ENCODE measurements around the gene BCAS4.
"Not testable (repeated sequence)": the region's sequence is repeated elsewhere in the genome, so short reads cannot be mapped to it uniquely, and the experiment has no call there.

The BCAS4 gene, protein sequence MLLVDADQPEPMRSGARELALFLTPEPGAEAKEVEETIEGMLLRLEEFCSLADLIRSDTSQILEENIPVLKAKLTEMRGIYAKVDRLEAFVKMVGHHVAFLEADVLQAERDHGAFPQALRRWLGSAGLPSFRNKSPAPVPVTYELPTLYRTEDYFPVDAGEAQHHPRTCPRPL

DNA sequence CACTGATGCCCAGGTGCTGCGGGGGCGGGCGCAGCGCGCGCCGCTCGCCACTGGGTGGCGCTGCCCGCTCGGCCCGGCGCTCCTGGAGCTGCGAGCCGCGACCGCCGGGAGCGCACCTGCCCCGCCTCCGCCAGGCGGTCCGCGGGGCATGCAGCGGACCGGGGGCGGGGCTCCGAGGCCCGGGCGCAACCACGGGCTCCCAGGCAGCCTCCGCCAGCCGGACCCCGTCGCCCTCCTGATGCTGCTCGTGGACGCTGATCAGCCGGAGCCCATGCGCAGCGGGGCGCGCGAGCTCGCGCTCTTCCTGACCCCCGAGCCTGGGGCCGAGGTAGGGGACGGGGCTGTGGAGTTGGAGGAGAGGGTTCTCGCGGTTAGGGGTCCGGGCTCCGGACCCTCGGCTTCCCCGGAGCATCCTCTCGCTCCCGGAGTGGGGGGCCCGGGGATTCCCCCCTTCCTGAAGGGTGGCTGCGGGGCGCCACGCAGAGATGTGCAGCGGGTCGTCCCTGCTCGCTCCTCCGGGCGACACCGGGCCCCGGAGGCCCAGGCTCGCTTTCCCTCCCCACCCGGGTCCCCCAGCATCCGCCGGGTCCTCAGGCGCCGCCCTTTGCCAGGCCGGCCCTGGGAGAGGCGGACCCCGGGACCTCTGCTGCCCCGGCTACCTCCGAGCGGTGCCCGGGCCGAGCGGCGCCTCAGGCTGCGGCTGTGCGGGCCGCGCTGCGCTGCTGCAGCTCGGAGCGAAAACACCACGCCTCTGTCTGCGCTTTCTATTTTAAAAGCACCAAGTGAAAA is at the start of gene BCAS4:
BCAS4 (plus strand) TSS at position 216 of the 789 bp plus-strand sequence; CDS start at position 239, 23 bp downstream.
- DNase-seq (ENCODE audit: low spot score): peak; percentile 87

DNA sequence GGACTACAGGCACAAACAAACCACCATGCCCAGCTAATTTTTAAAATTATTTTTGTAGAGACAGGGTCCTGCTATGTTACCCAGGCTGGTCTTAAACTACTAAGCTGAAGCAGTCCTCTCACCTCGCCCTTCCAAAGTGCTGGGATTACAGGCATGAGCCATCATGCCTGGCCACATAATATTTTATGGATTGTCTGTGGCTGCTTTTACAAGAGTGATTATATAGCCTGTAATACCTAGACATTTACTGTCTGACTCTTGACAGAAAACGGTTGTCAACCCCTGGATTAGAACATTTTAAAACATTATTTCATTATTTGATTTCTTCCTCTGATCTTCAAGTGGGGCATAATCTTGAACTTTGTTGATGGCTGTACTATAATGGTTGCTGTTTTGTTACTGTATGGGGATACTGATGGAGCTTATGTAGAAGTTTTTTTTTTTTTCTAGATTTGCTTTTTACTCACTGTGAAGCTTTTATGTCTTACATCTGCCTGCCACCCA is 49.2 kb upstream of the BCAS4 start:
- DNase-seq (ENCODE audit: low spot score): no peak

DNA sequence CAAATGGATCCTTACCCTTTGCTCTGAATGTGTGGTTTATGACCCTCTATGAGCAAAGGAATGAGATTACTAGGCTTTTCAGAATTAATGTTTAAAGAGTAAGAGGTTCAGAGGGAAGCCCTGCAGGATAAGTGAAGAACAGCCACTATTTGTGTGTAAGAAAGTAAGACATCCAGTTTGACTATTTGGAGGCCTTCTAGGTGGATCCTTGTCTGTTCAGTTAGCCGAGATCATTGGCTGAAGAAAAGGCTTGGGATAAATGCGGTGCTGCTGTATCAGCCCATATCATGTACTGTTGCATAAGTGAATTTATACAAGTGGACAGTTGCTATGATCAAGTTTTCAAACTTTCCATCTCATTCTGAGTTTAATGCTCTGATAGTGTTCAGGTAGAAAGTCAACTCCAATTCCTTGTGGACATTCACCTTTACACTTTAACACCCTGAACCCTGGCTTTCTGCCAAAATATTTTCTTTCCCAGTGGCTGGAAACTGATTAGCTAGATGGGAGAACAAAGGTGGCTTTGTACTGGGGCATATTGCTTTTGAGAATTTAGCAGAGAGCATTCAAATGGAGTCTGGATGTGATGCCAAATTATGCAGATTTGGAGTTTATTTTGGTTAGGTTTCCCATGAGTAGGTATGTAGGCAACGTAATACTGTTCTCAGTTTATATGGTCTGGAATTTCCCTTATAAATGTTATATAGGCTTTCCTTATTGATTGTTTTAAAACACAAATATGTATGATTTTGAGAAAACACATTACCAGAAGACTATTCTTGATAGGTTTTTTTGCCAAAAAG is 48.5 kb upstream of the BCAS4 start:
- peak; percentile 66 for DNase-seq (ENCODE audit: low spot score)

DNA sequence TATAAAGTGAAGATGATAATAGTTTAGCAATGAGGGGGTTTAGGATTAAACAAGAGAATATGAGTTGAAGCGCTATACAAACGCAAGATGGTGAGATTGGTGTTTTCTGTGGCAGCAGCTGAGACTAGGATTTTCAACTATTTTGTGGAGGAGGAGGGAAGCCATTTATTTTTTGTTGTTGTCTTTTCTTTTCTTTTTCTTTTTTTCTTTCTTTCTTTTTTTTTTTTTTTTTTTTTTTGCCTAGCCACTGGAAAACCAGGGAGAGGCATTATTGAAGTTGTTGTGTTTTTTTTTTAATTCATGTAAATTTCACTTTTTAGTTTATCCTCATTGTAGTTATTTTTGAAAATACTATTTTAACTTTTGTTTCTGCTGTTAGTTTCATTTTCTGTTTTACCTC is 47.6 kb upstream of the BCAS4 start:
- DNase-seq (ENCODE audit: low spot score): no peak

DNA sequence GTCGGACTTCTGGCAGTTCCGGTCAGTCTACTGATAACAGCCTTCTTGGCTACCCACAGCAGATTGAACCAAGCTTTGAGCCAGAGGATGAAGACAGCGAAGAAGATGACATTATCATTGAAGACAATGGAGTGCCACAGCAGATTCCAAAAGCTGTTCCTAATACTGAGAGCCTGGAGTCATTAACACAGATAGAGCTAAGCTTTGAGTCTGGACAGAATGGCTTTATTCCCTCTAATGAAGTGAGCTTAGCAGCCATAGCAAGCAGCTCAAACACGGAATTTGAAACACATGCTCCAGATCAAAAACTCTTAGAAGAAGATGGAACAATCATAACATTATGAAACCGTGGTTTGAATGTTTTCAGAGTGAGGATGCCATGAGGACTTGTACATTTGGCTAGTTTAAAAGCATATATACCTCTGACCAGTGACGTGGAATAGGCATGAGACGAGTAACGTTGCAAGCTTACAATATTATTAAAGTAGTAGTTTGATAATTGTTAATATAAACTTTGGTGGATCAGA is 44.7 kb upstream of the BCAS4 start:
- no peak for DNase-seq (ENCODE audit: low spot score)

DNA sequence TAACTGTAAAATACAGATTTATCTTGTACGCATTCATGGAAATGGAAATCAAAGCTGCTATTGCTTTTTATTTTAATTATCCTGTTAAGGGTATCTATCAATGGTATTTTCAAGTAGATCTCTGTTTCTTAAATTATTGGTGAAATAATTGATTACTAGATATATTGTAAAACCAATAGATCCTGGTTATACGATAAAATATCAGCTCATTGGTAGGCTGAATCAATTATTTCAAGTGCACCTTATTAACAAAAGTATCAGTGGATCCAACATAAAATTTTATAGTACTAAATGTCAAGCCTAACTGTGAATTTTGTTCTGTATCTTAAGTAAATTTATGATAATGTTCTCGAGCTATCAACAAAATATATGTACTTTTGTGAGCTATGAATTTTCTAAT is 41.7 kb upstream of the BCAS4 start:
- DNase-seq (ENCODE audit: low spot score): no peak

DNA sequence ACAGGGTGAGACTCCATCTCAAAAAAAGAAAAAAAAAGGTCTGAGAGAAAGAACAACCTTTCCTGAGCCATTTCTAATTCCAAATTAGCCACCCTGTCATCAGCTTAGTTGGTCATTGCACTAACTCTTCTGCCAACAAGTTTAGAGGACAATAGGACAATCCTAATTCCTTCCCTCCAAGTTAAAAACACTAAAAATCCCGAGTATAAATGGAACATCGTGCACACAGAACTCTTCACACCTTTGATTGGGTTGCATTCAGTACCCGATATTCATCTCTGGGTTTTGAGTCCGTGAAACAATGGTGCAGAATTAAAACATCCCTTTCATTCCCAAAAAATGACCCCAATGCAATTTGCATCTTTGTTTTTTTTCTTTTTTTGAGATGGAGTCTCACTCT is 40.4 kb upstream of the BCAS4 start:
- DNase-seq (ENCODE audit: low spot score): no peak

DNA sequence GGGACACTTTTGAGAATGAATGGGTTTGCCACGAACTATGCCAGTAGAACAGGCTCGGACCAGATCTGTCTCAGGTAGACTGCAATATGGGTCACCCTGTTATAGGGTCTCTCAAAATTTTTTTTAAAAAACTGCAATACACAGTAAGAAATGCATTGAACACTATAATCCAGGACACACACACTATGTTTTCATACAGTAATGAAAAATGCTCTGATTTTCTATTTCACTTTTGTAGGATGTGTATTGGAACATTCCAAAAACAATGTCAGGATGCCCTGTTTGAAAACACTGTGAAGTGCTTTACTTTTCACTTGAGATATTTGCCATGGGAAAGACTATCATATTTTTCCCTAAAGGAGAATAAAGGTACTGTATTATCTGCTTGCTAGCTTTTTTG is 38.4 kb upstream of the BCAS4 start:
- no peak for DNase-seq (ENCODE audit: low spot score)

DNA sequence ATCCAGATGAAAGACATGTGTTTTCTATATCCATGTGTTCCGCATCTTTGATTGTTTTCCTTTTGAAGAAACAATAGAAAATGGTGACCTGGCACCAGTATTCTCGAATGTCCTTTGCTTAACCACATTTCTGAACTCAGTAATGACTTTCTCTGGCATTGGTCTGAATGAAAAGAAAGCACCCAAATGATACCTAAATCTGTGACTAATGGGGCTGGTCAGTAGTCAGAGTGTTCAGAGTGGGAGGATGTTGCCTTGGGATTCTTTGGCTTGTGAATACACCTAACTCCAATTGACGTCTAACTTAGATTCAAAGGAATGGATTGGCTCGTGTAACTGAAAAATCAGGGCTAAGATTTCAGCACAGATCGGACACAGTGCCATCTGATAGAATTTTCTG is 36.4 kb upstream of the BCAS4 start:
- no peak for DNase-seq (ENCODE audit: low spot score)

DNA sequence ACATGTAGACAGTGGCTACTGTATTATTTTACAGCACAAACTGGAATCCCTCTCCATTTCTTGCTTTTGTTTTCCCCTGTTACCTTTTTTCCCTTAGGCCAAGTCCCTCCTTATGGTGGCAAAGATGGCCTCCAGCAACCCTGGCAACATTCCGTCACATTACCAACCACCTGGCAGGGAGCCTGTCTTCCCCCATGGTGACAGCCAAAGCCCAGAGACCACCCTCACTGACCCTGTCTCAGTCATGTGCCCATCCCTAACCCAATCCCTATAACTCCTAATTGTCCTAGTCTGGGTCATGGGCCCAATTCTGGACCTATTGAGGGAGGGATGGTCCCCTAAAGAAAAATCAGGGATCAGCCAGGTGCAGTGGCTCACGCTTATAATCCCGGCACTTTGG is 35.9 kb upstream of the BCAS4 start:
- no peak for DNase-seq (ENCODE audit: low spot score)

DNA sequence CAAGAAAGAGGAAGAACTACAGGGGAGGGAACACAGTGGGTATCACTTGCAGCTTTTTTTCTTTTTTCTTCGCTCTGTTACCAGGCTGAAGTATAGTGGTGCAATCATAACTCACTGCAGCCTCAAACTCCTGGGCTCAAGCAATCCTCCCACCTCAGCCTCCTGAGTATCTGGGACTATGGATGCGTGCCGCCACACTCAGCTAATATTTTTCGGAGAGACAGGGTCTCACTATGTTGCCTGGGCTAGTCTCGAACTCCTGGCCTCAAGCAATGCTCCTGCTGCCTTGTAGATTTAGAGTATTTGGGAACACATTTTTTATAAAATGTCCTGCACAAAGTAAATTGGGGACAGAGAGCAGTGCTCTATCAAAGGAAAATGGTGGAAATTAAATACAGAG is 35.2 kb upstream of the BCAS4 start:
- no peak for DNase-seq (ENCODE audit: low spot score)

DNA sequence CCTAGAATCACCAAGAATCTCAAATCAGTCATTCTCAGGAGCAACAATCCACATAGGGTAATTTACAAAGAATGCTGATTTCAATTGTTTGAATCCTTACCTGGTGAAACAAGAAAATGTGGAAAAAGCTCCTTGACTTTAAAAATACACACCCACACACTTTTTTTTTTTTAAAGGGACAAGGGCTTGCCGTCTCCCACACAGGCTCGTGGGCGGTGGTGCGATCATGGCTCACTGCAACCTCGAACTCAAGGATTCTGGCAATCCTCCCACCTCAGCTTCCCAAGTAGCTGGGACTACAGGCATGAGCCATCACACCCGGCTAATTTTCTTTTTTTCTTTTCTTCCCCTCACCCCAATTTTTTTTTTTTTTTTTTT is 32.8 kb upstream of the BCAS4 start:
- DNase-seq (ENCODE audit: low spot score): no peak

DNA sequence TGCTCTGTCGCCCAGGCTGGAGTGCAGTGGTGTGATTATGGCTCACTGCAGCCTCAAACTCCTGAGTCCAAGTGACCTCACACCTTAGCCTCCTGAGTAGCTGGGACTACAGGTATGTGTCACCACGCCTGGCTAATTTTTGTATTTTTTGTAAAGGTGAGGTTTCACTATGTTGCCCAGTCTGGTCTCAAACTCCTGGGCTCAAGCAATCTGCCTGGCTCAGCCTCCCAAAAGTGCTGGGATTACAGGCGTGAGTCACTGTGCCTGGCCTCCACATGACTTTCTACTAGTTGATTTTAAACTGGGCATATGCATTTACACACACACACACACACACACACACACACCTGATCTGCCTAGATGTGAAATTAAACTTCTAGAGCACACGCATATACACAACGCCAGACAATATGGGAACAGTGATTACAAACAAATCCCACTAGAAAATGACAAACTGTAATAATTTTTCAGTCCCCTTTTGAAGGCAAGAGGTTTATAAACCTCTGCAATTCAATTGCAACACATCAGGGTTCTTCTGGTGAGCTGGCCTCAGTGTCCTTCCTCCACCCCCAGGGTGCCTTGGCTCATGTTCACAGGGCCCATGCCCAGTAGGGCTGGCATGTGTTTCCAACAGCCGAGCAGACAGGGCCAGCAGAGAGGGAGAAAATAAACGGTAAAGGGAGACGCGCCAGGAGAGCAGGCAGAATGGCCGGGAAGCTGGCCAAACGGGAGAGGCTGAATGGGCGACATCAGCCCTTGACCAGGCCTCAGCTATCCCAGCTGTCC is 32.2 kb upstream of the BCAS4 start:
- DNase-seq (ENCODE audit: low spot score): no peak

DNA sequence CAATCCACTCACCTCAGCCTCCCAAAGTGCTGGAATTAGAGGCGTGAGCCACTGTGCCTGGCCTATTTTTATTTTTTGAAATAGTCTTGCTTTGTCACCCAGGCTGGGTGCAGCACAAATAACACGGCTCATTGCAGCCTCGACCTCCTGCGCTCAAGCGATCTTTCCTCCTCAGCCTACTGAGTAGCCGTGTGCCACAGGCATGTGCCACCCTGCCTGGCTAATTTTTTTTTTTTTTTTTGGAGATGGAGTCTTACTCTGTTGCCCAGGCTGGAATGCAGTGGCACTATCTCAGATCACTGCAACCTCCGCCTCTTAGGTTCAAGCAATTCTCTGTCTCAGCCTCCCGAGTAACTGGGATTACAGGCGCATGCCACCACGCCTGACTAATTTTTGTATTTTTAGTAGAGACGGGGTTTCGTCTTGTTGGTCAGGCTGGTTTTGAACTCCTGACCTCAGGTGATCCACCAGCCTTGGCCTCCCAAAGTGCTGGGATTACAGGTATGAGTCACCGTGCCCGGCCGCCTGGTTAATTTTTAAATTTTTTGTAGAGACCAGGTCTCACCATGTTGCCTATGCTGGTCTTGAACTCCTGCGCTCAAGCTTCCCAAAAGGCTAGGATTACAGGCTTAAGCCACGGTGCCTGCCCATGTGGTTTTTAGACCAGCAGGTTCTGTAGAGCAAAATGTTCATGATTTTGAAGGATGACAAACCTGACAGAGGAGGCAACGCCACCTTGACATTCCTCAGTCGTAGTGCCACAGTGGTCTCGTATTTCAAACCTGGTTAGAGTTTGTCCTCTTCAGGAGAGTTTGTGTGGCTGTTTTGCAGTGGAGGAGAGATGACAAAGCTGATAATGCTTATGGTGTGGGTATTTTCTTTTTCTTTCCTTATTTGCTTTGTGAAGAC is 31.1 kb upstream of the BCAS4 start:
- not testable (repeated sequence) for DNase-seq (ENCODE audit: low spot score)

DNA sequence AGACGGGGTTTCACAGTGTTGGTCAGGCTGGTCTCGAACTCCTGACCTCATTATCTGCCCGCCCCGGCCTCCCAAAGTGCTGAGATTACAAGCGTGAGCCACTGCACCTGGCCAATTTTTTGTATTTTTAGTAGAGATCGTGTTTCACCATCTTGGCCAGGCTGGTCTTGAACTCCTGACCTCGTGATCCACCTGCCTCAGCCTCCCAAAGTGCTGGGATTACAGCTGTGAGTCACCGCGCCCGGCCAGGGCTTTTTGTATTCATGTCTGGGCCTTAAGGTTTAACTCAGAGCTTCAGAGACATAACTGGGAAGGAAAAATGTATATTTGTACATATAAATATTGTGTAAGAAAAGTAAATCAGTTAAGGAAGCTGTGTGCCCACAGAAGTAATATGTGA is 29.6 kb upstream of the BCAS4 start:
- not testable (repeated sequence) for DNase-seq (ENCODE audit: low spot score)

DNA sequence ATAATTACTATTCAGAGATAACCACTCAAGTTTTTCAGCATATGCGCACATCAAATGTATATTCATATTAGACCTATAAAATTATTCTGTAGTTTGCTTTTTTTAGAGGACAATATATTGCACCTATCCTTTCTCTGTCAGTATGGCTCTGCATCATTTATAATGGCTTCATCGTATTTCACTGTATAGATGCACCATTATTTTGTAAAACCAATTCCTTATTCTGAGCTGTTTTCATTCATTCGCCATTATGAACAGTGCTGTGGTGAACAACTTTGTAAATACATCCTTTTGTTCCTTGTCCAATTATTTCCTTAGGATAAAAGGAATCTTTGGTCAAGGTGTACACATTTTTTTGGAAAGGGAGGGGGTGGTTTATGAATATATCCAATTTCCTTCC is 29.2 kb upstream of the BCAS4 start:
- DNase-seq (ENCODE audit: low spot score): no peak

DNA sequence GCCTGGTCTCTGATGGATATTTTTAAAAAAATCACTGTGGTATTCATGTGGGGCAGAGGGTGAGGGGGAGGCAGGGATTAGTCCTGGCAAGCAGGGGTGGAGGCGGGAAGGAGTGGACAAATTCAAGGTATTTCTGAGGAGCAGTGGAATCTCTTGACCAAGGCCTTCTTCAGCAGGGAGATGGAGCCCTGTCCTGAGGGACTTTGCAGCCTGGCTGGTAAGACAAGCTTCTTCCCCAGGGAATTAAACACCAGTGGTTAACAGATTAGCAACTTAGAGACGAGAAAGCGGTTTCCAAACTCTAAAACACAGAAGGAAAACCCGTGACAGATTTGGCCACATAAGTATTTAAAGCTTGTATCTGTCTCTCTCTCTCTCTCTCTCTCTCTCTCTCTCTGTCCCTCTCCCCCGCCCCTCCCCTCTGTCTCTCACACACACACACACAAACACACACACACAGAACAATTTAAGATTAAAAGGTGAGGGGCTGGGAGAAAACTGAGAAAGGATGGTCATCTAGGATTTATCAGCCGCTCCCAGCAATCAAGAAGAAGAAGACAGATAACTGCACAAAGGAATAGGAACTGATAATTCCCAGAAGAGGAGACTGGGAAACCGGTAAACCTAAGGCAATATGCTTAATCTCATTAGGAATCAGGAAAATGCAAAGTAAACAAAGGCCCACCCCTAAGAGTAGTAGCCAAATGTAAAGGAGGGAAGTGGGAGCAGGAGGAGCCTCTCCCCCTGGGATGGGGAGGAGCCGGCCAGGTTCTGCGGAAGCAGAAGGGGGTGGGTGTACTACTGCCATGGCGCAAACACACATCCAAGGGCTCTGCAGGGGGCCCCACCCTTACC is 27.7 kb upstream of the BCAS4 start:
- not testable (repeated sequence) for DNase-seq (ENCODE audit: low spot score)

DNA sequence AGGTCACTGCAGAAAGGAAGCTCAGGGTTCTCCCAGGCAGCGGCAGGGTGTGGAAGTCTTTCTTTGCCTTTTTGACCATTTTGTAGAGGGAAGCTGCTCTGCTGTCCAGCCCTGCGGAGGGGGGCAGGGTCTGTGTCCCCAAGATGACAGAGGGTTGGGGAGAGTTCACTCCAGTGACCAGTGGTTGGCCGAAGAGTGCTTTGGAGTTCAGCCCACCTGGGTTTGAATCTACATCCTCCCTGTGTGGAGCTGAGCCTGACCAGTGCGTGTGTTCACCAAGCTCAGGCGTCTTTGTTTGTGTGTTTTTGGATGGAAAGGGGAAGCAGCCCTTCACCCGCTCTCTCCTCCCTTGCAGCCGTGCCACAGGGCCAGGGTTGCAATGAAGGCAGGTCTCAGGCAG is 25.9 kb upstream of the BCAS4 start:
- not testable (repeated sequence) for DNase-seq (ENCODE audit: low spot score)

DNA sequence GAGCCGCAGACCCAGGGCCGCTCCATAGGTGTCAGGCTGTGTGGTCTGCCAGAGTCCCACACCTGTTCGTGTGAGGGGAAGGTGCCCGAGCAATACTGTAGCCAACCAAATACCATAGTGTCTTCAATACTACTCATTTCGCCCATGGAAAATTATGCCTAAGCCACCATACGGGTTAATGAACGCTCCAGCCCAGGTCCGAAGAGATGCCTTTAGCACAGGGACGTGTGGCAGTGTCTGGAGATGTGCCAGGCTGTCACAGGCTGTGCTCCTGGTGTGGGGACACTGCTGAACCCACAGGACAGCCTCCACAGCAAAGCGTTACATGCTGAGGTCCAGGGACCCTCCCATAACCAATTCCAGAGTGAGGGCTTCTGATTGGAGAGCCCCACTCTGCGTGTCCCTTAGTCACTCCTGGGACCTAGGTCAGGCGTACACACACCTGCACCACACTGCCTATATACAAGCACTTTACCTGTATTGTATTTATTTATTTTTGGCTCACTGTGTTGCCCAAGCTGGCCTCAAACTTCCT is 25.2 kb upstream of the BCAS4 start:
- not testable (repeated sequence) for DNase-seq (ENCODE audit: low spot score)

Measured in COLO829 (cell line).